CD4-positive, alpha-beta memory T cell (primary cell): ENCODE data around the gene RBMX. TPM values are rescaled to one million over a fixed set of nuclear protein-coding genes. Genes with fewer than 3 reads are reported as not detected.
"Not testable (repeated sequence)": the region's sequence is repeated elsewhere in the genome, so short reads cannot be mapped to it uniquely, and the experiment has no call there.

ENCODE experiments used
- CTCF ChIA-PET: fragments of 350-600 bp; sonication (Branson Sonifier 250); formaldehyde crosslinking; loops from one replicate; lab custom pipeline; 2021; ENCODE audit warnings: inconsistent platforms; ENCODE audit not compliant: partially characterized antibody; lab: Charles Lee
- POLR2A ChIA-PET: fragments of 350-600 bp; sonication (Branson Sonifier 250); formaldehyde crosslinking; loops from one replicate; lab custom pipeline; 2021; ENCODE audit not compliant: partially characterized antibody; lab: Charles Lee
- DNase-seq, 5 donors: peaks; one replicate each; pipeline versions ENCODE4 v3.0.0 to v3.0.0-alpha.2; 2020 to 2022; ENCODE audit warnings: mixed read lengths in 1 of 5
- H3K27ac ChIP-seq: one replicate; pipeline ENCODE4 v1.7.0; 2013; ENCODE audit warnings: low read depth, low read length
- H3K27me3 ChIP-seq: 2 replicates; pipeline ENCODE4 v1.7.0; 2013; ENCODE audit warnings: mild to moderate bottlenecking, low read length, moderate library complexity; ENCODE audit not compliant: insufficient read depth
- H3K36me3 ChIP-seq: 2 replicates; pipeline ENCODE4 v1.7.0; 2013; ENCODE audit warnings: mild to moderate bottlenecking, low read length, moderate library complexity; ENCODE audit not compliant: insufficient read depth
- H3K4me1 ChIP-seq: 2 replicates; pipeline ENCODE4 v1.7.0; 2013; ENCODE audit warnings: mild to moderate bottlenecking, low read length, moderate library complexity; ENCODE audit not compliant: insufficient read depth
- H3K4me3 ChIP-seq, 2 donors: one replicate each; pipeline ENCODE4 v1.7.0; 2013; ENCODE audit warnings: low read length in 2 of 2, mild to moderate bottlenecking in 1 of 2
- H3K9me3 ChIP-seq, 2 donors: one replicate each; pipeline ENCODE4 v1.7.0; 2013; ENCODE audit warnings: low read length in 2 of 2, control low read depth in 1 of 2; ENCODE audit not compliant: control insufficient read depth in 1 of 2
- H3K27ac Mint-ChIP-seq, 7 donors: one replicate each; pipeline ENCODE4 v1.8.0; 2020 to 2021; ENCODE audit warnings: mixed read lengths in 7 of 7, mild to moderate bottlenecking in 6 of 7, inconsistent platforms in 3 of 7, moderate library complexity in 3 of 7
- H3K27me3 Mint-ChIP-seq, 2 donors: one replicate each; pipeline ENCODE4 v1.8.0; 2020 to 2021; ENCODE audit warnings: mixed read lengths in 2 of 2
- H3K36me3 Mint-ChIP-seq, 2 donors: one replicate each; pipeline ENCODE4 v1.8.0; 2020 to 2021; ENCODE audit warnings: mixed read lengths in 2 of 2, inconsistent platforms in 1 of 2, mild to moderate bottlenecking in 1 of 2
- H3K4me1 Mint-ChIP-seq, 4 donors: one replicate each; pipeline ENCODE4 v1.8.0; 2020 to 2021; ENCODE audit warnings: mixed read lengths in 4 of 4, mild to moderate bottlenecking in 1 of 4
- H3K4me3 Mint-ChIP-seq, 8 donors: one replicate each; pipeline ENCODE4 v1.8.0; 2020 to 2021; ENCODE audit warnings: mixed read lengths in 8 of 8, mild to moderate bottlenecking in 7 of 8, moderate library complexity in 6 of 8, inconsistent platforms in 3 of 8
- H3K9me3 Mint-ChIP-seq, 8 donors: one replicate each; pipeline ENCODE4 v1.8.0; 2020 to 2021; ENCODE audit warnings: mixed read lengths in 8 of 8, mild to moderate bottlenecking in 5 of 8, inconsistent platforms in 3 of 8, moderate library complexity in 1 of 8
- intact Hi-C: fragments of 100-400 bp; cut with micrococcal nuclease; formaldehyde crosslinking; loops from one replicate; pipeline ENCODE4 v1.15.1; 2023
- polyA plus RNA-seq, 2 donors: library from polyadenylated mRNA; unstranded; fragments of 300-500 nt; fragmentation: Illumina TruSeq; gene quantifications; one replicate each; pipeline ENCODE4 v1.2.3, GENCODE V29; 2021
- total RNA-seq, 2 experiments: library from RNA; stranded (reverse); gene quantifications; one replicate each; pipeline ENCODE4 v1.2.3, GENCODE V29; 2021

RBMX gene
- total and polyA plus RNA-seq, 4 experiments from 2014 or later: 183 to 246 (median 241) TPM

- CTCF ChIA-PET: interaction anchor here (0.6 kb wide), 1 partner anchor 26 kb away, joined by 3 read pairs; no protein-coding TSS in a partner anchor
- Histone ChIP-seq H3K4me1 (no peaks in the 10 kb centered on the region), H3K36me3 (no peaks in the 10 kb centered on the region), H3K9me3 (no peaks in the 10 kb centered on the region), H3K27me3 (no peaks in the 10 kb centered on the region), H3K4me3 (no peak overlapping the region), H3K27ac (no peak overlapping the region)
- H3K4me3 Mint-ChIP-seq: no peak overlapping the region
- intact Hi-C loops: no loop called here
- no peaks in the 10 kb centered on the region for H3K27me3 Mint-ChIP-seq
- DNase-seq: no peak
- POLR2A ChIA-PET: no interaction called here
- H3K9me3 Mint-ChIP-seq: no peaks in the 10 kb centered on the region
- no peaks in the 10 kb centered on the region for H3K4me1 Mint-ChIP-seq
- no peaks in the 10 kb centered on the region for H3K36me3 Mint-ChIP-seq
- no peak overlapping the region for H3K27ac Mint-ChIP-seq
Observed at GRCh38 chrX:136899221-136899620, 18.7 kb upstream of the RBMX start.

GRCh38 chrX:136898752-136899151 is 18.2 kb upstream of the RBMX start:
- CTCF ChIA-PET: interaction anchor here (0.6 kb wide), 1 partner anchor 26 kb away, joined by 3 read pairs; no protein-coding TSS in a partner anchor
- H3K4me3 Mint-ChIP-seq, H3K9me3 Mint-ChIP-seq, H3K27ac ChIP-seq, H3K4me1 ChIP-seq, H3K27me3 ChIP-seq, H3K36me3 ChIP-seq, H3K36me3 Mint-ChIP-seq, DNase-seq, H3K27me3 Mint-ChIP-seq, H3K4me3 ChIP-seq, H3K27ac Mint-ChIP-seq, H3K9me3 ChIP-seq, POLR2A ChIA-PET, intact Hi-C loops, H3K4me1 Mint-ChIP-seq: not testable (repeated sequence)

DNA sequence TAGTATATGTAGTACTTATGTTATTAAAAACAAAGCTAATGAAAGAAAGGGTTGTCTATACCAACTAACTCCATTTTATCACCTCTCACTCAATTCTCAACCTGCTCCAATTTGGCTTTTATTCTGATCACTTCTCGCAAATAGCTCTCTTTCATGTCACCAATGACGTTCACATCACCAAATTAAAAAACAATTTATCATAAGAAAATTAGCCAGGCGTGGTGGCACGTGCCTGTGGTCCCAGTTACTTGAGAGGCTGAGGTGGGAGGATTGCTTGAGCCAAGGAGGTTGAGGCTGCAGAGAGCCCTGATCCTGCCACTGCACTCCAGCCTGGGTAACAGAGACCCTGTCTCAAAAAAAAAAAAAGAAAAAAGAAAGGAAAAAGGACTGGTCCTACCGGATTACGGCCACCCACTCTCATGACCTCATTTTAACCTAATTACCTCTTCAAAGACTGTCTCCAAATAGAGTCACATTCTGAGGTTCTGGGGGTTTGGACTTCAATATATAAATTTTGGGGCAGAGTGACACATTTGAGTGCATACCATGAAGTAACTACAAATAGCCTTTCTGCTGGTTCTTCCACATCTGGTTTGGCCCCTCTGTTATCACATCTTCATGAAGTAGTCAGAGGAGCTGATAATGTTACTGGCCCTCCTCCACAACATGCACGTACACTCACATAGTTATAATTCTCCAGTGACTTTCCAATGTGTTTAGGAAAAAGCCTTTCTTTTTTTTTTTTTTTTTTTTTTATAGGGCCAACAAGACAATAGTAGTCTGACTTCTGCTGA is 15.8 kb upstream of the RBMX start:
- Histone ChIP-seq H3K36me3 (no peaks in the 10 kb centered on the region), H3K9me3 (no peaks in the 10 kb centered on the region), H3K4me1 (no peaks in the 10 kb centered on the region), H3K27me3 (no peaks in the 10 kb centered on the region), H3K4me3 (no peak overlapping the region), H3K27ac (no peak overlapping the region)
- Mint-ChIP-seq H3K4me3 (no peak overlapping the region), H3K4me1 (no peaks in the 10 kb centered on the region), H3K9me3 (no peaks in the 10 kb centered on the region), H3K27me3 (no peaks in the 10 kb centered on the region), H3K27ac (no peak overlapping the region), H3K36me3 (no peaks in the 10 kb centered on the region)
- CTCF ChIA-PET: no interaction called here
- intact Hi-C loops: no loop called here
- no peak for DNase-seq
- POLR2A ChIA-PET: interaction anchor here (0.5 to 0.6 kb wide), 2 partner anchors 16 to 123 kb away, joined by 3 read pairs; partner anchors contain the start of gene RBMX

GRCh38 chrX:136892412-136892811 is 11.9 kb upstream of the RBMX start:
- H3K9me3 Mint-ChIP-seq: no peaks in the 10 kb centered on the region
- POLR2A ChIA-PET: interaction anchor here (1.3 kb wide), 1 partner anchor 12 kb away, joined by 4 read pairs; the partner anchor contains the start of gene RBMX

GRCh38 chrX:136890596-136890995 is 10.1 kb upstream of the RBMX start:
- H3K27me3 ChIP-seq, H3K4me3 ChIP-seq, H3K4me1 ChIP-seq, DNase-seq, CTCF ChIA-PET, H3K4me1 Mint-ChIP-seq, intact Hi-C loops, H3K9me3 Mint-ChIP-seq, H3K36me3 Mint-ChIP-seq, H3K27ac Mint-ChIP-seq, H3K36me3 ChIP-seq, H3K9me3 ChIP-seq, H3K27me3 Mint-ChIP-seq, H3K27ac ChIP-seq, POLR2A ChIA-PET: not testable (repeated sequence)
- H3K4me3 Mint-ChIP-seq: peak overlapping the region in 1 of 8 donors; percentile 2

More at GRCh38 chrX:136892412-136892811, 11.9 kb upstream of the RBMX start:
- Histone ChIP-seq H3K4me1 (no peaks in the 10 kb centered on the region), H3K4me3 (no peak overlapping the region), H3K27ac (no peak overlapping the region), H3K36me3 (no peaks in the 10 kb centered on the region), H3K27me3 (no peaks in the 10 kb centered on the region), H3K9me3 (no peaks in the 10 kb centered on the region)
- CTCF ChIA-PET: interaction anchor here (0.9 kb wide), 1 partner anchor 181 kb away, joined by 3 read pairs; no protein-coding TSS in a partner anchor
- no peaks in the 10 kb centered on the region for H3K27me3 Mint-ChIP-seq
- H3K4me3 Mint-ChIP-seq: no peak overlapping the region
- no peak for DNase-seq
- no peaks in the 10 kb centered on the region for H3K36me3 Mint-ChIP-seq
- H3K4me1 Mint-ChIP-seq: no peaks in the 10 kb centered on the region
- intact Hi-C loops: no loop called here
- H3K27ac Mint-ChIP-seq: no peak overlapping the region

DNA sequence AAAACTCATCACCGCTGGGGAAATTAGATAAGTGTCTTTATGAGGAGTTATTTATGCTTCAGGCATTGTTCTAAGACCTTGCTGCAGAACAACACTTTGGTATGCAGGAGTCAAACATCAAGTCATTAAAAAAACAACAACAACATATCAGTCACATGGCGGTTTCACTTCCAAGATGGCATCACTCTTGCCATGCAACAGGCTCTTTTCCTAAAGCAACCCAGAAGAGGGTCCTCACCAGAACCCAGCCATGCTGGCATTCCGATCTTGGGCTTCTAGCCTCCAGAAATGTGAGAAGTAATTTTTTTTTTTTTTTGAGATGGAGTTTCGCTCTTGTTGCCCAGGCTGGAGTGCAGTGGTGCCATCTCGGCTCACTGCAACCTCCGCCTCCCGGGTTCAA is 8.7 kb upstream of the RBMX start:
- no peaks in the 10 kb centered on the region for H3K27me3 Mint-ChIP-seq
- H3K27ac Mint-ChIP-seq: no peak overlapping the region
- DNase-seq: no peak
- H3K4me3 Mint-ChIP-seq: no peak overlapping the region
- no peaks in the 10 kb centered on the region for H3K36me3 Mint-ChIP-seq
- no peaks in the 10 kb centered on the region for H3K9me3 ChIP-seq
- CTCF ChIA-PET: no interaction called here
- no peaks in the 10 kb centered on the region for H3K4me1 ChIP-seq
- H3K4me1 Mint-ChIP-seq: peaks cover 0 to 7% (median 2%) of the 10 kb centered on the region in 4 donors
- H3K27ac ChIP-seq: no peak overlapping the region
- no peaks in the 10 kb centered on the region for H3K9me3 Mint-ChIP-seq
- POLR2A ChIA-PET: no interaction called here
- H3K36me3 ChIP-seq: no peaks in the 10 kb centered on the region
- intact Hi-C loops: no loop called here
- no peak overlapping the region for H3K4me3 ChIP-seq
- no peaks in the 10 kb centered on the region for H3K27me3 ChIP-seq

GRCh38 chrX:136880003-136880451 is 498 bp downstream of the RBMX start:
- intact Hi-C loops: loop anchor here (1.0 kb wide), 2 partner anchors 29 to 45 kb away; no protein-coding TSS in a partner anchor
- Histone ChIP-seq H3K27me3 (no peaks in the 10 kb centered on the region), H3K4me3 (peak overlapping the region; percentile 86 to 90), H3K4me1 (peaks cover 17% of the 10 kb centered on the region), H3K27ac (peak overlapping the region; percentile 99), H3K36me3 (peaks cover 19% of the 10 kb centered on the region), H3K9me3 (no peaks in the 10 kb centered on the region)
- Mint-ChIP-seq H3K4me1 (peaks cover 1 to 35% (median 16%) of the 10 kb centered on the region in 4 donors), H3K36me3 (peaks cover 21 to 40% of the 10 kb centered on the region in 2 donors), H3K27me3 (no peaks in the 10 kb centered on the region), H3K4me3 (peak overlapping the region; percentile 93 to 99 (median 98)), H3K27ac (peak overlapping the region; percentile 97 to 100 (median 99)), H3K9me3 (peaks cover 0 to 6% (median 0%) of the 10 kb centered on the region in 8 donors)
- ChIA-PET CTCF (interaction anchor here (0.6 to 1.5 kb wide), 3 partner anchors 9 to 823 kb away, joined by 3 to 5 read pairs (median 3); no protein-coding TSS in a partner anchor), POLR2A (interaction anchor here (0.7 to 4.7 kb wide), 35 partner anchors 8 to 383 kb away, joined by 3 to 68 read pairs (median 5); partner anchors contain the start of genes ARHGEF6 and HTATSF1)
- peak; percentile 59 to 68 (median 64) for DNase-seq
